ENCODE data around the gene KRT5. TPM values are rescaled to one million over a fixed set of nuclear protein-coding genes. Genes with fewer than 3 reads are reported as not detected.

KRT5 gene
- total and polyA plus RNA-seq, 4 donors, result 0.08 TPM; not detected in 3

GRCh38 chr12:52473768-52474167 is 46.4 kb downstream of the KRT5 start, which contains the start of gene KRT6C:
Gene KRT6C (minus strand): TSS chr12:52473805. CDS start chr12:52473737, 68 bp downstream.
- 85% methylated on average over 4 of the region's 4 CpGs for WGBS
- H3K9me3 ChIP-seq (ENCODE audit: control insufficient read depth in 4 of 4, low read length in 3 of 4), result no peaks in the 10 kb centered on the region
- H3K36me3 ChIP-seq (ENCODE audit: control insufficient read depth in 4 of 4, insufficient read depth in 3 of 4, low read depth in 1 of 4, low read length in 3 of 4), result no peaks in the 10 kb centered on the region
- H3K4me1 ChIP-seq (ENCODE audit: control insufficient read depth in 4 of 4, insufficient read depth in 4 of 4, low read length in 3 of 4), result no peaks in the 10 kb centered on the region
- H3K4me3 ChIP-seq (ENCODE audit: low read depth in 1 of 3, low read length in 3 of 3), result no peak within 1 kb of the TSS
- no peaks in the 10 kb centered on the region for H3K27me3 ChIP-seq (ENCODE audit: control insufficient read depth in 4 of 4, insufficient read depth in 4 of 4, low read length in 3 of 4)
- H3K9ac ChIP-seq (ENCODE audit: low read depth in 1 of 2, low read length in 2 of 2), result no peak within 1 kb of the TSS
- no peak within 1 kb of the TSS for H3K27ac ChIP-seq (ENCODE audit: low read depth in 1 of 2, low read length in 2 of 2)
- no peak for TF ChIP-seq FOXA2 (IDR thresholded peaks at IDR 0.05)
- no peak for TF ChIP-seq FOXA1 (IDR thresholded peaks at IDR 0.05)
- no peak for DNase-seq (ENCODE audit: low spot score)

- Histone ChIP-seq H3K4me3 (ENCODE audit: low read depth in 1 of 3, low read length in 3 of 3) (no peak overlapping the region), H3K9me3 (ENCODE audit: control insufficient read depth in 4 of 4, low read length in 3 of 4) (no peaks in the 10 kb centered on the region), H3K9ac (ENCODE audit: low read depth in 1 of 2, low read length in 2 of 2) (no peak overlapping the region), H3K27ac (ENCODE audit: low read depth in 1 of 2, low read length in 2 of 2) (no peak overlapping the region), H3K36me3 (ENCODE audit: control insufficient read depth in 4 of 4, insufficient read depth in 3 of 4, low read depth in 1 of 4, low read length in 3 of 4) (no peaks in the 10 kb centered on the region), H3K4me1 (ENCODE audit: control insufficient read depth in 4 of 4, insufficient read depth in 4 of 4, low read length in 3 of 4) (no peaks in the 10 kb centered on the region), H3K27me3 (ENCODE audit: control insufficient read depth in 4 of 4, insufficient read depth in 4 of 4, low read length in 3 of 4) (no peaks in the 10 kb centered on the region)
- DNase-seq (ENCODE audit: low spot score), result no peak
- TF ChIP-seq HNF4A (conservative IDR thresholded peaks at IDR 0.05) (peak; percentile 44 to 64), CTCF (IDR thresholded peaks at IDR 0.05; ENCODE audit: low read depth, low read length, missing input control) (no peak)
- WGBS, result 44% methylated on average over 4 of the region's 4 CpGs
These were observed 50.3 kb downstream of the KRT5 start for GRCh38 chr12:52469853-52470252.

- Histone ChIP-seq H3K4me3 (ENCODE audit: low read depth in 1 of 3, low read length in 3 of 3) (no peak overlapping the region), H3K4me1 (ENCODE audit: control insufficient read depth in 4 of 4, insufficient read depth in 4 of 4, low read length in 3 of 4) (no peaks in the 10 kb centered on the region), H3K27ac (ENCODE audit: low read depth in 1 of 2, low read length in 2 of 2) (no peak overlapping the region), H3K36me3 (ENCODE audit: control insufficient read depth in 4 of 4, insufficient read depth in 3 of 4, low read depth in 1 of 4, low read length in 3 of 4) (no peaks in the 10 kb centered on the region), H3K27me3 (ENCODE audit: control insufficient read depth in 4 of 4, insufficient read depth in 4 of 4, low read length in 3 of 4) (peaks cover 0 to 4% (median 0%) of the 10 kb centered on the region in 4 donors), H3K9me3 (ENCODE audit: control insufficient read depth in 4 of 4, low read length in 3 of 4) (no peaks in the 10 kb centered on the region), H3K9ac (ENCODE audit: low read depth in 1 of 2, low read length in 2 of 2) (no peak overlapping the region)
- DNase-seq (ENCODE audit: low spot score), result no peak
- WGBS, result 70% methylated on average over 2 of the region's 2 CpGs
- TF ChIP-seq JUND (IDR thresholded peaks at IDR 0.05) (no peak), ZBTB33 (IDR thresholded peaks at IDR 0.05) (no peak), REST (IDR thresholded peaks at IDR 0.05) (no peak), NR2F2 (IDR thresholded peaks at IDR 0.05) (no peak), RXRA (IDR thresholded peaks at IDR 0.05) (no peak), EGR1 (IDR thresholded peaks at IDR 0.05; ENCODE audit: low read depth in 2 of 2) (no peak), YY1 (IDR thresholded peaks at IDR 0.05) (no peak), FOXA1 (IDR thresholded peaks at IDR 0.05) (no peak), ATF3 (IDR thresholded peaks at IDR 0.05) (no peak), RAD21 (IDR thresholded peaks at IDR 0.05) (no peak), CTCF (IDR thresholded peaks at IDR 0.05; ENCODE audit: low read depth, low read length, missing input control) (no peak), FOXA2 (IDR thresholded peaks at IDR 0.05) (no peak), HNF4A (conservative IDR thresholded peaks at IDR 0.05) (no peak), HNF4G (IDR thresholded peaks at IDR 0.05) (no peak), SP1 (IDR thresholded peaks at IDR 0.05) (no peak), GABPA (IDR thresholded peaks at IDR 0.05 in 1 of 2, conservative IDR thresholded peaks at IDR 0.05 in 1 of 2) (no peak), TAF1 (conservative IDR thresholded peaks at IDR 0.05) (no peak)
- TF ChIP-seq, protein P1, sequence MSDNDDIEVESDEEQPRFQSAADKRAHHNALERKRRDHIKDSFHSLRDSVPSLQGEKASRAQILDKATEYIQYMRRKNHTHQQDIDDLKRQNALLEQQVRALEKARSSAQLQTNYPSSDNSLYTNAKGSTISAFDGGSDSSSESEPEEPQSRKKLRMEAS (IDR thresholded peaks at IDR 0.05), result no peak
These were observed 55.3 kb downstream of the KRT5 start for GRCh38 chr12:52464897-52465296.

Data from liver (tissue), 9 donors.